Pons (tissue), 1 donor: Measurements from ENCODE around the gene TNKS1BP1.
"Not testable (repeated sequence)": the region's sequence is repeated elsewhere in the genome, so short reads cannot be mapped to it uniquely, and the experiment has no call there.

Experiments used
- DNase-seq: peaks from one replicate; pipeline ENCODE4 v3.0.0-alpha.2; 2016; ENCODE audit warnings: low spot score

Gene TNKS1BP1

GRCh38 chr11:57311109-57311936 is 13.4 kb downstream of the TNKS1BP1 start:
- no peak for DNase-seq

GRCh38 chr11:57310630-57311086 is 14.1 kb downstream of the TNKS1BP1 start:
- DNase-seq: no peak

- no peak for DNase-seq
Observed at GRCh38 chr11:57310091-57310490, 14.7 kb downstream of the TNKS1BP1 start.

GRCh38 chr11:57309106-57310059 is 15.4 kb downstream of the TNKS1BP1 start:
- no peak for DNase-seq

- no peak for DNase-seq
Observed at GRCh38 chr11:57308426-57309060, 16.2 kb downstream of the TNKS1BP1 start.

GRCh38 chr11:57307666-57308270 is 17.0 kb downstream of the TNKS1BP1 start:
- no peak for DNase-seq

GRCh38 chr11:57306940-57307565 is 17.7 kb downstream of the TNKS1BP1 start:
- DNase-seq: no peak

DNA sequence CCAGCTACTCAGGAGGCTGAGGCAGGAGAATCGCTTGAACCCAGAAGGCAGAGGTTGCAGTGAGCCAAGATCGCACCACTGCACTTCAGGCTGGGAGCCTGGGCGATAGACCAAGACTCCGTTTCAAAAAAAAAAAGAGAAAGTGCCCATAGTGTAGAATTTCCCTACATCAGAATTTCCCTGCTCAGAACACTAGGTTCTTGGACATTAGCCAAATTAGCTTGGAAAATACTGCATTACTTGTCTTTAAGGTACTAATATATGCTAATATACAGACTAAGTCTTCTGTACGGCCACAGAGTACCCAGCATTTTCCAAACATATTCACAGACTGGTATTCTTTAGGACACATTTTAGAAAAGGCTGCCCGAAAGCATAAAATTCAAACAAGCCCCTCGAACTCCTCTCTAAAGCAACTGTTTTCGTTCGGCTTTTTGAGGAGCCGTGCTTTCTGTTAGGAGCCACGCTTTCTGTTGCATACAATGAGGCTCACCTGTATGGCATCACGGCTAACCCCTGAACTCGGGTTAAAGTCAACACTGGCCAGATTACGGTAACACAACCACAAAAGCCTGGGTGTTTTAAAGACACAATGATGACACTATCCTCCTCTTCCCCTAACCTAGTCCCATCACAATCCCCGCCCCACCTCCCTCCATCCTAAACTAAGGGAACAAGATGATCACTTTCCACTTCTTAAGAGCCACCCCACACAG is 18.4 kb downstream of the TNKS1BP1 start:
- no peak for DNase-seq

DNA sequence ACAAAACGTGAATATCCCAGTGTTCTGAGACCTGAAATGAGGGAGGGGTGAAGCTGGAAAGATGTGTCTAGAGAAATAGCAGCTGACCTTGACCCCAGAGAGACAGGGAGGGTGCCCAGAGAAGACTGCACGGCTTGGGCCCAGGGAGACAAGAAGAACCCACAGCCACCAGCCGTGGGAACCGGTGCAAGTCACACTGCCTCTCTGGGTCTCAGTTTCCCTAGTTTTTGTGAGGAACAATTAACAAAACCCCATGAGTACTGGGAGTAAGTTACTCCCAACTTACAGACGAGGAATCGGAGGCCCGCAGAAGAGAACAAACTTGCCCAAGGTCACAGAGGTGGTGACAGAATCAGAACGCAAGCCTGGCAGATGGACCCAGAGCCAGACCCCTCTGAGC is 19.2 kb downstream of the TNKS1BP1 start:
- no peak for DNase-seq

DNA sequence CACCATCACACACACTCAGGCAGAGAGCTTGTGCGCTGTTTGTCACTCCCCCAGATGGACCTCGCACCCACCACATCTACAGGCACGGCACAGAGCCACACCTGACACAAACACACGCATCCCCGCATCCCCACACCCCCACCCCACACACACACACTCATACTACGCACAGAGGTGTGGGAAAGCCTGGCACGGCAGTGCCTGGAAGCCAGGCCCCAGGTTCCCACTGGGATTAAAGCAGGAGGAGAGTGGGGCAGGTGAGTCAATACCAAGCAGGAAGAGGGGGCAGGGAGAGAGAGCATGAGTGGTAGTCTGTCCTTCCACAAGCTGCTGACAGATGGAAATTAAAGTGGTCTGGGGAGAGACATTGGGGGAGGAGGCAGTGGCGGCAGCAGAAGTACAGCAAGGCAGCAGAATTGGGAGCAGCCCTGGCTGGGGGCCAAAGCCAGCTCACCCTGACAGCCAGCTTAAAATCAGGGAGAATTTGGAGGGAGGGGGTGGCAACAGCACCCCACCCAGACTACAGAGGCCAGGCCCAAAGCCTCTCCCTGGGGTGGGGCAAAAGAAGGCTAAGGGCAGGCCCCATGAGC is 20.7 kb downstream of the TNKS1BP1 start:
- no peak for DNase-seq

- DNase-seq: no peak
Observed at GRCh38 chr11:57303280-57303989, 21.3 kb downstream of the TNKS1BP1 start.

GRCh38 chr11:57302489-57302888 is 22.3 kb downstream of the TNKS1BP1 start:
- no peak for DNase-seq

DNA sequence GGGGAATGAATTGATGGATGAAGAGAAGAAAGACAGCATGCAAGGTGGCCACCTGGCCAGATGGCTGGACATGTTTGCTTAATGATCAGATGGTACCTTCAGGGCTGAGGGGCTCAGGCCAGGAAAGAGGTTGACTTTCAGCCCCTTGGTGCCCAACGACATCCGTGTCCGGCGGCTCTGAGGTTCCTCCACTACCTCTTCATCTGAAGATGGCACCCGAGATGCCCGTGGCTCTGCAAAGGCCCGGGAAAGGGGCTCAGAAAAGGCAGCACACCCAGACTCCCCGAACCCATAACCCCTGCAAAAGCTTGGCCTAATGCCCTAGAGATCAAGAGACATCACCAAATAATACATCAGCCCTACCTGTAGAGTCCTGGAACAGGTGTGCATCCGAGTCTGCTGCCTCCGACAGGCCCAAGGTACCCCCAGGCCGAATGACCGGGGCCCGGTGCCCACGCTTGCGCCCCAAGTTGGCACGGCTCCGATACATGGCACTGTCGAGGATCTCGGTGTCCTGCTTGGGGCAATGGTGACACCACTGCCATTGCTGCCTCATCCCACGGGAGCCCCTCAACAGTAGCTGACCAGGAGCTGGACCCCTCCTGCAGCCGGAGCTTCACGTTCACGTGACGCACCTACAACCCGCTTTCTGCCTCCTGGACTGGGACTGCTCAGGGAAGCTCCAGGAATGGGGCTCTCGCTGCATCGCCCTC is 22.9 kb downstream of the TNKS1BP1 start:
- no peak for DNase-seq

- no peak for DNase-seq
Observed at GRCh38 chr11:57300785-57301184, 24.0 kb downstream of the TNKS1BP1 start.

- DNase-seq: no peak
Observed at GRCh38 chr11:57299150-57299737, 25.5 kb downstream of the TNKS1BP1 start.

DNA sequence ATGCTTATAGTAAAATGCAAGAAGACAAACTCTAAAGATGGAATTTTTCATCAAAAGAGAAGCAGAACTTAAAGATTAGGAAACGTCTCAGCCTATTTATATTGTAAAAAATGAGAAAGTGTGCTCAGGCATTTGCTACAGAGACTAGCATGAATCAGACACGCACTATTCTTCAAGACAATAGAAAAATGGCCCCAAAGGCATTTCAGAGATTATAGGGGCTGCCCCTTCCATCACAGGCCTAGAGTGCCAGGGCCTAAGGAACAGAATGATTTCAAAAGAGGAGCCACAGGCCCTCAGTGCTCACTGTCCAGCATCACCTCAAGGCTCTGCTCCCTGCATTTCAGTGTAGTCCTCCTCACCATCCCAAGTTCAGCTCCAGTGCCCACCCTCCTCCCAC is 27.5 kb downstream of the TNKS1BP1 start:
- no peak for DNase-seq

DNA sequence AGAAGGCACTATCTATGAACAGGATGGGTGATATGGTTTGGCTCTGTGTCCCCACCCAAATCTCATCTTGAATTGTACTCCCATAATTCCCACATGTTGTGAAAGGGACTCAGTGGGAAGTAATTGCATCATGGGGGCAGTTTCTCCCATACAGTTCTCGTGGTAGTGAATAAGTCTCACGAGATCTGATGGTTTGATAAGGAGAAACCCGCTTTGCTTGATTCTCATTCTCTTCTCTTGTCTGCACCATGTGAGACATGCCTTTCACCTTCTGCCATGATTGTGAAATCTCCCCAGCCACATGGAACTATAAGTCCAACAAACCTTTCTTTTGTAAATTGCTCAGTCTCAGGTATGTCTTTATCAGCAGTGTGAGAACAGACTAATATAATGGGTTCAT is 28.5 kb downstream of the TNKS1BP1 start:
- not testable (repeated sequence) for DNase-seq
